Transverse colon (tissue), 4 donors: ENCODE measurements around the gene ZNF155.

ENCODE experiments used
- CTCF ChIP-seq, 5 experiments: fragments of 200-600 bp in 3 of 5; fragments of 450-650 bp in 2 of 5; sonication (generic) in 3 of 5; IDR thresholded peaks; 1 replicate in 2 of 5; 2 replicates in 3 of 5; pipeline ENCODE4 v1.5.1; 2016 to 2017; ENCODE audit warnings: antibody characterized with exemption in 5 of 5, inconsistent platforms in 3 of 5, mild to moderate bottlenecking in 2 of 5, moderate library complexity in 1 of 5
- EP300 ChIP-seq: sonication (generic); formaldehyde crosslinking; IDR thresholded peaks from one replicate; pipeline ENCODE4 v1.6.1; 2017; ENCODE audit warnings: antibody characterized with exemption, low read depth
- POLR2A ChIP-seq: fragments of 450-650 bp; IDR thresholded peaks from one replicate; pipeline ENCODE4 v1.6.1; 2016; ENCODE audit warnings: antibody characterized with exemption, mild to moderate bottlenecking, moderate library complexity
- POLR2AphosphoS5 ChIP-seq, 3 donors: sonication (generic); formaldehyde crosslinking; IDR thresholded peaks; one replicate each; pipeline ENCODE4 v1.6.1; 2016; ENCODE audit warnings: antibody characterized with exemption in 3 of 3

DNA sequence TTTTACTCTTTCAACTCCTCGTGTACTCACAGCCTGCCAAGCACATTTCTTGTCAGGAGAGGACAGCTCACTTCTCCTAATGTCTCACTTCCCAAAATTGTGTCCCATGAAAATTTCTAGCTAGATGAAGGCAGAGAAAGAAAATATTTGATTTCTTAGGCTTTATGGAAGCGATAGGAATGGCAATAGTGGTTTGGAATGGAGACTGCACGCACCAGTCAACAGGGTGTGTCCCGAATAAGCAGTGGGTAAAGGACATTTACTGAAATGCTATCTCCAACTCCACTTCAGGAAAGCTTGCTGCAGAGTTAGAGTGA, 40.9 kb downstream of the ZNF155 start:
- TF ChIP-seq CTCF (IDR thresholded peaks at IDR 0.05) (no peak), POLR2AphosphoS5 (IDR thresholded peaks at IDR 0.05) (no peak), POLR2A (no peak), EP300 (no peak)
